Keratinocyte (primary cell): Measurements from ENCODE around the gene SIDT1.

Experiments
- CTCF ChIP-seq, 3 experiments: IDR thresholded peaks in 1 of 3; conservative IDR thresholded peaks in 1 of 3; optimal IDR thresholded peaks in 1 of 3; 2 replicates in 2 of 3; 3 replicates in 1 of 3; pipeline versions ENCODE3 to v1.5.1; 2011; ENCODE audit warnings: low read length in 3 of 3, mild to moderate bottlenecking in 3 of 3, moderate library complexity in 2 of 3, control low read depth in 1 of 3, inconsistent platforms in 1 of 3; ENCODE audit not compliant: insufficient read depth in 2 of 3; ENCODE audit errors: extremely low read depth in 1 of 3
- EZH2 ChIP-seq: IDR thresholded peaks from one replicate; pipeline ENCODE4 v1.6.1; 2012; ENCODE audit warnings: inconsistent platforms, mild to moderate bottlenecking, low read length, moderate library complexity

GRCh38 chr3:113631573-113631972 is 99.2 kb downstream of the SIDT1 start:
- TF ChIP-seq CTCF (optimal IDR thresholded peaks at IDR 0.05 in 1 of 3, IDR thresholded peaks at IDR 0.05 in 1 of 3, conservative IDR thresholded peaks at IDR 0.05 in 1 of 3; ENCODE audit: extremely low read depth in 1 of 3, insufficient read depth in 2 of 3, low read length in 3 of 3) = no peak
- TF ChIP-seq EZH2 = no peak
